ENCODE measurements around the gene TXNRD3.
"Not testable (repeated sequence)": the region's sequence is repeated elsewhere in the genome, so short reads cannot be mapped to it uniquely, and the experiment has no call there.

TXNRD3 gene

GRCh38 chr3:126646674-126647073 is 8.2 kb downstream of the TXNRD3 start:
- no peak for DNase-seq (ENCODE audit: low read depth, low spot score)

GRCh38 chr3:126644615-126645014 is 10.3 kb downstream of the TXNRD3 start:
- DNase-seq (ENCODE audit: low read depth, low spot score), result no peak

GRCh38 chr3:126638790-126639189 is 16.1 kb downstream of the TXNRD3 start:
- DNase-seq (ENCODE audit: low read depth, low spot score), result no peak

- DNase-seq (ENCODE audit: low read depth, low spot score), result no peak
Observed at GRCh38 chr3:126636436-126636835, 18.5 kb downstream of the TXNRD3 start.

GRCh38 chr3:126634803-126635202 is 20.1 kb downstream of the TXNRD3 start:
- no peak for DNase-seq (ENCODE audit: low read depth, low spot score)

- no peak for DNase-seq (ENCODE audit: low read depth, low spot score)
Observed at GRCh38 chr3:126630020-126630419, 24.9 kb downstream of the TXNRD3 start.

GRCh38 chr3:126625735-126626134 is 29.2 kb downstream of the TXNRD3 start:
- DNase-seq (ENCODE audit: low read depth, low spot score), result not testable (repeated sequence)

GRCh38 chr3:126622694-126623093 is 32.2 kb downstream of the TXNRD3 start:
- no peak for DNase-seq (ENCODE audit: low read depth, low spot score)

- no peak for DNase-seq (ENCODE audit: low read depth, low spot score)
Observed at GRCh38 chr3:126621627-126622345, 33.1 kb downstream of the TXNRD3 start.

- DNase-seq (ENCODE audit: low read depth, low spot score), result no peak
Observed at GRCh38 chr3:126621171-126621570, 33.8 kb downstream of the TXNRD3 start.

GRCh38 chr3:126620738-126621137 is 34.2 kb downstream of the TXNRD3 start:
- no peak for DNase-seq (ENCODE audit: low read depth, low spot score)

- no peak for DNase-seq (ENCODE audit: low read depth, low spot score)
Observed at GRCh38 chr3:126618760-126619159, 36.2 kb downstream of the TXNRD3 start.

GRCh38 chr3:126618021-126618420 is 36.9 kb downstream of the TXNRD3 start:
- no peak for DNase-seq (ENCODE audit: low read depth, low spot score)

GRCh38 chr3:126617571-126617970 is 37.4 kb downstream of the TXNRD3 start:
- no peak for DNase-seq (ENCODE audit: low read depth, low spot score)

- DNase-seq (ENCODE audit: low read depth, low spot score), result no peak
Observed at GRCh38 chr3:126616931-126617330, 38.0 kb downstream of the TXNRD3 start.

GRCh38 chr3:126613479-126614188 is 41.3 kb downstream of the TXNRD3 start:
- no peak for DNase-seq (ENCODE audit: low read depth, low spot score)

- no peak for DNase-seq (ENCODE audit: low read depth, low spot score)
Observed at GRCh38 chr3:126612479-126613205, 42.3 kb downstream of the TXNRD3 start.

GRCh38 chr3:126609909-126610308 is 45.0 kb downstream of the TXNRD3 start:
- DNase-seq (ENCODE audit: low read depth, low spot score), result no peak

GRCh38 chr3:126607214-126607908 is 47.6 kb downstream of the TXNRD3 start:
- DNase-seq (ENCODE audit: low read depth, low spot score), result no peak

- no peak for DNase-seq (ENCODE audit: low read depth, low spot score)
Observed at GRCh38 chr3:126606001-126606400, 48.9 kb downstream of the TXNRD3 start.

- no peak for DNase-seq (ENCODE audit: low read depth, low spot score)
Observed at GRCh38 chr3:126604691-126605090, 50.2 kb downstream of the TXNRD3 start.

- DNase-seq (ENCODE audit: low read depth, low spot score), result no peak
Observed at GRCh38 chr3:126599101-126599500, 55.8 kb downstream of the TXNRD3 start.

Measured in activated naive CD8-positive, alpha-beta T cell treated with anti-CD3 and anti-CD28 coated beads, Interleukin-2, amount 50 U/mL, for 16 hours (primary cell).